HG03575 (cell line): ENCODE measurements around the gene FLRT2.

ENCODE experiments used
- ATAC-seq: cut with Tn5 transposase; IDR thresholded peaks from one replicate; pipeline ENCODE4 v1.9.1; 2021; ENCODE audit not compliant: unreplicated experiment, insufficient number of reproducible peaks, low FRiP score; ENCODE audit errors: extremely low read depth

The FLRT2 gene

DNA sequence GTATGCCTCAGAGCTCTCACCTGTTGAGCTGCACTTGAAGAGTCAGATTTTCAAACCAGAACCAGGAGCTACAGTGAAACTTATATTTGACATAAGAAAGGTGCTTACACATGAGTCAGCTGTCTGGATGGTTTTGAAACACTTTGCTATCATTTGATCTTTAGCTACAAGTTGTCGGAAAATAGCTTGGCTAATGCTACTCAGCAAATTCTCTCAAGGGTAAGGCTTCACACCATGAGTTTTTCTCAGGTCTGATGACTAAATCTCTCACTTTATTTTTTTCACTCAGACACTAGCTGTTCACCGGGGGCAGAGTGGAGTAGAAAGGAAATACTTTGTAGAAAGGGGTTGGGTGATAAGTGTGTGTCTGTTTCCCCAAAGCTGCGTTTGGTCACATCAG is 171.8 kb downstream of the FLRT2 start:
- ATAC-seq = no peak

DNA sequence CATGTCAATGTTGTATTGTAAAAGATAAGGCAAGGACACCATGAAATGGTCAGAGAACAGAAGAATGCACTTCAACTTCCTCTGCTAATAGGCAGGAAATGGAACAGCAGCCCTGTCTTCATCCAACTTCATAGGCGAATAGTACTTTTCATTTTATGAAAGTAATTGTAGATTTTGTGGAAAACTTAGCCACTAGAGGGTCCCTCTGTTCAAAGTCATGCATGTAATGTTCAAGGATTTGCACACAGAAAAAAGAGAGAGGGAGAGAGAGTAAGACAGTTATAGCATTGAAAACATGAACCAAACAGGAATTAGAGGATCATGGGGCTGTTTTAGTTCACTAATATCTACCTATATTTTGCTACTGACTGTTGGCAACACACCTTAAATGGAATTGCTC is 172.2 kb downstream of the FLRT2 start:
- no peak for ATAC-seq

DNA sequence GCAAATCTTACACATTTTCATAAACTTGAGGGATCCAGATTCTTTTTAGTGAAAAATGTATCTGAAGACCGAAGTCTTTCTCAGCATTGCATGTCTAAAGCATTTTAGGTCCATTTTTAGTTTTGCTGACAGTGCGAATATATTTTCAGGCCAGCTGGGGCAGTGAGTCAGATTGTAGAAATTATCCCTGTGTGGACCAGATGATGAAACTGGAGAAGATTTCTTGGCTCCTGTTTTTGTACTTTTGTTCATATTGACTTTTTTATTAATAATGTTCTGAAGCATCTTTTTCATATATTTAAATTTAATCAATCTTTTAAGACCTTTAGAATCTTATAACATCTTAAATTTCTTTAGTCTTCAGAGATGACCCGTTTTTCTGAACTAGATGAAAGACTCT is 173.1 kb downstream of the FLRT2 start:
- no peak for ATAC-seq
